ENCODE data around the gene SAP30L. TPM values are rescaled to one million over a fixed set of nuclear protein-coding genes. Genes with fewer than 3 reads are reported as not detected.
A peak's percentile ranks its signal among the peaks of the same experiment; 100 is the strongest.

The SAP30L gene, protein sequence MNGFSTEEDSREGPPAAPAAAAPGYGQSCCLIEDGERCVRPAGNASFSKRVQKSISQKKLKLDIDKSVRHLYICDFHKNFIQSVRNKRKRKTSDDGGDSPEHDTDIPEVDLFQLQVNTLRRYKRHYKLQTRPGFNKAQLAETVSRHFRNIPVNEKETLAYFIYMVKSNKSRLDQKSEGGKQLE
- total RNA-seq (10 to 100 TPM; 35.1 to 37.9 TPM), polyA plus RNA-seq (37.9 TPM)

DNA sequence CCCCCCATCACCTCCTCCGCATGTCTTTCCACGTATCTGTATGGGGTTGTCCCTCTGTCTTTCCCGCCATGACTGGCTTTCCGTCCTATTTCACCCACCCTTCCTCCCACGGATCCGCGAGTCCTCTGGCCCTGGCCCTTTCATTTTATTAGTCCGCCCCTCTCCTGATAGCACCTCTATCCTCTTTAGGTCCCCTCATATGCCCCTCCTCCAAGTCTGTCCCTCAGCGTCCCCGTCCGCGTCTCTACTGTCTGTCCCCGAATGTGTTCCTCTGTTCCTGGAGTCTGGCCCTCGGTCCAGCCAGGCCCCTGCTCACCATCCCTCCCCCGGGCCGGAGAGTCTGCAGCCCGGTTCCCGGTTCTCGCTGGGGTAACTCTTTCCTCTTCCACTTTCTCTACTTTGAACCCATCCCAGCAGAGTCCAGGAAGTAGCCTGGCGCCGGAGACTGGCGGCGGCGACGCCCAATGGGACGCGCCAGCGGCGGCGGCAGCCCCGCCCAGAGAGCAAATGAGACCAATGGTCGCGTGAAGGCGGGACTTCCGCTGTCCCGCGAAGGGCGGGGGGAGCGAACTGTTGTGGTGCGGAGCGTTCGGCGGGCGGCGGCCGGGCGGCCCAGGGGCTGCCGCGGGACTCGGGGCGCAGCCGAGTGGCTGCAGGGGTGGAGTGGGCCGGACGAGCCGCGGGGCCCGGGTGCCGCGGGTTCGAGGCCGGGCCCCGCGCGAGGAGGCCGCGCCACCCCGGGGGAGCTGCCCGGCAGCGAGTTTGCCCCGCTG is at the start of gene SAP30L:
Gene SAP30L, plus strand, starts transcription at position 576 of the 773 bp plus-strand sequence. CDS start 608 bp downstream, outside the sequence.
- no peaks in the 10 kb centered on the region for H3K27me3 ChIP-seq (ENCODE audit: insufficient read depth, low read length, poor library complexity, severe bottlenecking)
- H3K9me3 Mint-ChIP-seq: no peaks in the 10 kb centered on the region
- H3K4me1 ChIP-seq (ENCODE audit: insufficient read depth, low read length): peaks cover 38% of the 10 kb centered on the region
- ChIA-PET POLR2A (interaction anchor here (1.4 kb wide), 1 partner anchor 255 kb away, joined by 3 read pairs; the partner anchor contains the start of gene GALNT10), CTCF (interaction anchor here (1.3 kb wide), 1 partner anchor 481 kb away, joined by 4 read pairs; no protein-coding TSS in a partner anchor)
- H3K4me3 ChIP-seq (ENCODE audit: low read length): peak within 1 kb of the TSS; percentile 98
- H3K27me3 Mint-ChIP-seq: no peaks in the 10 kb centered on the region
- peak within 1 kb of the TSS; percentile 97 to 99 (median 98) for H3K4me3 Mint-ChIP-seq
- H3K27ac Mint-ChIP-seq: peak within 1 kb of the TSS; percentile 85 to 99 (median 96)
- no peaks in the 10 kb centered on the region for H3K9me3 ChIP-seq (ENCODE audit: low read length)
- DNase-seq: peak; percentile 93 to 98 (median 95)
- peaks cover 10% of the 10 kb centered on the region for H3K36me3 ChIP-seq (ENCODE audit: insufficient read depth, low read length)
- peaks cover 9 to 44% (median 12%) of the 10 kb centered on the region in 3 donors for H3K36me3 Mint-ChIP-seq
- H3K4me1 Mint-ChIP-seq: peaks cover 58 to 79% (median 75%) of the 10 kb centered on the region in 3 donors
- H3K27ac ChIP-seq (ENCODE audit: low read depth, low read length): peak within 1 kb of the TSS; percentile 77

DNA sequence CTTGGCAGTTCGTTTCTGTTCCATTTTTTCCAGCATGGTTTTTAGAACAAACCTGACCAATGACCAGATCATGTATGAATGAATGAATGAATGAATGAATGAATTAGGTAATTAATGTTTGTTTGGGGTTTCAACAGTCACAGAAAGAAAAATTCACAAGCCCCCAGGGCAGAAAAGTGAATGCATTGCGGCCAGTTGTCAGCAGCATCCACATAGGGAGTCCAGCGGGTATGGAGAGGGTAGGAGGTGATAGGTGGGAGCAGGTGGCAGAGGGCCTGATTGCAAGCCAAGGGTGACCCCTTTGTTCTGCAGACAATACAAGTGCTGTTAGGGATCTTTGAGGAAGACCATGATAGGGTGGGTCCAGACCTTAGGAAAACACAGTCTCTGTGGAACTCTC is 49.7 kb upstream of the SAP30L start:
- CTCF ChIA-PET: interaction anchor here (3.7 kb wide), 1 partner anchor 9 kb away, joined by 17 read pairs; no protein-coding TSS in a partner anchor
- Mint-ChIP-seq H3K4me1 (peaks cover 7 to 15% (median 7%) of the 10 kb centered on the region in 3 donors), H3K27ac (peak overlapping the region in 1 of 8 donors; percentile 44)

DNA sequence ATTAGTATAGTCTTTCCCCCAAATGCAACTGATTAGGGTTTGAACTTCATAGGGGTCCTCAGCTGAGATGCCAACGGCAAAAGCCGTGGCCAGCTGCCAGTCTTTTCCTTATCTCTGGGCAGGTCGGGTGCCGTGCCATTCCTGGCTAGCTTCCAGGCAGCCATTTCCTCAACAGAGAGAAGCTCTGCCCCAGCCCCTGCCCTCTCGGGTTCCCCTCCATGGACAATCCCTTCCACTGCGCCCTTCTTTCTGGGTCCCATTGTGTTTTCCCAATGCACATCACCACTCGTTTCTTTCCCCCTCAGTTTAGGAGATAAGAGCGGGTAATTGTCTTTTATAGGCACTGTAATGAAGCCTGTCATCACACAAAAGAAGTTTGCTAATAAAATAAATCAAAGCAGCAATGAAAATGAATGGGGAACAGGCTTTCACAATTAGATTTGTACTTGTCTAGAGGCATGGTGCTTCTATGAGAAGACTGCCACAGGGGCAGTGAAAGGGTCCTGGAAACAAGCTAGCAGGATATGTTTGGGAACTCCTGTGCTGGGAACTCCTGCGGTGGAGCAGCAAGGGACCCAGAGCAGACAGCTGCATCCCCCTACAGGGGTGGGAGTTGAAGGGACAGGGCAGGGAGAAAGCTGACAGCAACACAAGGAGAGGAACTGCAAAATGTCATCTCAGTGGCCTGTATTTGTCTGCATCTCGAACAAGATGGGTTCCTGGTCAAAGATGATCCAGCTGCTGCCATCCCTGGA is 48.0 kb upstream of the SAP30L start:
- Mint-ChIP-seq H3K4me1 (peaks cover 7 to 15% (median 7%) of the 10 kb centered on the region in 3 donors), H3K4me3 (no peak overlapping the region), H3K36me3 (peaks cover 0 to 34% (median 5%) of the 10 kb centered on the region in 3 donors), H3K27ac (peak overlapping the region in 3 of 8 donors; percentile 18 to 83 (median 79)), H3K9me3 (no peaks in the 10 kb centered on the region), H3K27me3 (no peaks in the 10 kb centered on the region)
- DNase-seq: no peak
- no peak overlapping the region for H3K27ac ChIP-seq (ENCODE audit: low read depth, low read length)
- ChIA-PET CTCF (interaction anchor here (1.0 kb wide), 1 partner anchor 11 kb away, joined by 3 read pairs; no protein-coding TSS in a partner anchor), POLR2A (no interaction called here)
- H3K4me1 ChIP-seq (ENCODE audit: insufficient read depth, low read length): no peaks in the 10 kb centered on the region
- H3K9me3 ChIP-seq (ENCODE audit: low read length): no peaks in the 10 kb centered on the region
- no peaks in the 10 kb centered on the region for H3K27me3 ChIP-seq (ENCODE audit: insufficient read depth, low read length, poor library complexity, severe bottlenecking)
- H3K36me3 ChIP-seq (ENCODE audit: insufficient read depth, low read length): no peaks in the 10 kb centered on the region
- H3K4me3 ChIP-seq (ENCODE audit: low read length): no peak overlapping the region

More for the DNA sequence above, 49.7 kb upstream of the SAP30L start:
- Mint-ChIP-seq H3K27me3 (peaks cover 0 to 1% of the 10 kb centered on the region in 2 donors), H3K4me3 (no peak overlapping the region), H3K36me3 (peaks cover 0 to 46% (median 9%) of the 10 kb centered on the region in 3 donors), H3K9me3 (no peaks in the 10 kb centered on the region)
- POLR2A ChIA-PET: no interaction called here
- H3K4me1 ChIP-seq (ENCODE audit: insufficient read depth, low read length): no peaks in the 10 kb centered on the region
- no peak for DNase-seq
- no peaks in the 10 kb centered on the region for H3K9me3 ChIP-seq (ENCODE audit: low read length)
- no peak overlapping the region for H3K4me3 ChIP-seq (ENCODE audit: low read length)
- no peak overlapping the region for H3K27ac ChIP-seq (ENCODE audit: low read depth, low read length)
- H3K27me3 ChIP-seq (ENCODE audit: insufficient read depth, low read length, poor library complexity, severe bottlenecking): no peaks in the 10 kb centered on the region
- H3K36me3 ChIP-seq (ENCODE audit: insufficient read depth, low read length): no peaks in the 10 kb centered on the region

DNA sequence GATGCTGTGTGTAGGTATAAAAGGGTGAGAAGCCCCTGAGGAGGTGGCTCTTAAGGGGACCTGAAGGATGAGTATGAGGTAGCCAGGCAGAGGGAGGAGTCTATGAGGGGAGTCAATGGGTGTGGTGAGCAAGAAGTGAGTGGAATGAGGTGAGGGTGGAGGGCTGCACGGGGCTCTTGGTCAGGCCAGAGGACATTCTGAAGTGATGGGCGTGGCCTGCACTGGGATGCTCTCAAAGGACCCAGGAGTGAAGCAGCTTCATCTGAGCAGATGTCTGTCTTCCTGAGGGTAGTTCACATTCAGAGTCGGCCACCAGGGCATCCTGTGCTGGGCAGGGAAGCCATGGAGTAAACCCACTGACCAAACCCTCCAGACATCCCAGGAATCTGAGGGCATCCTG is 45.1 kb upstream of the SAP30L start:
- H3K36me3 Mint-ChIP-seq: peaks cover 0 to 19% (median 2%) of the 10 kb centered on the region in 3 donors
- no peaks in the 10 kb centered on the region for H3K27me3 Mint-ChIP-seq
- no peaks in the 10 kb centered on the region for H3K36me3 ChIP-seq (ENCODE audit: insufficient read depth, low read length)
- no peaks in the 10 kb centered on the region for H3K9me3 Mint-ChIP-seq
- peaks cover 10 to 20% (median 15%) of the 10 kb centered on the region in 3 donors for H3K4me1 Mint-ChIP-seq
- H3K27ac ChIP-seq (ENCODE audit: low read depth, low read length): no peak overlapping the region
- no peaks in the 10 kb centered on the region for H3K27me3 ChIP-seq (ENCODE audit: insufficient read depth, low read length, poor library complexity, severe bottlenecking)
- no peaks in the 10 kb centered on the region for H3K9me3 ChIP-seq (ENCODE audit: low read length)
- H3K4me3 Mint-ChIP-seq: peak overlapping the region in 1 of 7 donors; percentile 14
- no peak for DNase-seq
- no peak overlapping the region for H3K4me3 ChIP-seq (ENCODE audit: low read length)
- H3K4me1 ChIP-seq (ENCODE audit: insufficient read depth, low read length): peaks cover 8% of the 10 kb centered on the region
- peak overlapping the region in 5 of 8 donors; percentile 39 to 64 (median 52) for H3K27ac Mint-ChIP-seq
- CTCF ChIA-PET: interaction anchor here (8.9 kb wide), 1 partner anchor 328 kb away, joined by 82 read pairs; no protein-coding TSS in a partner anchor
- POLR2A ChIA-PET: no interaction called here

DNA sequence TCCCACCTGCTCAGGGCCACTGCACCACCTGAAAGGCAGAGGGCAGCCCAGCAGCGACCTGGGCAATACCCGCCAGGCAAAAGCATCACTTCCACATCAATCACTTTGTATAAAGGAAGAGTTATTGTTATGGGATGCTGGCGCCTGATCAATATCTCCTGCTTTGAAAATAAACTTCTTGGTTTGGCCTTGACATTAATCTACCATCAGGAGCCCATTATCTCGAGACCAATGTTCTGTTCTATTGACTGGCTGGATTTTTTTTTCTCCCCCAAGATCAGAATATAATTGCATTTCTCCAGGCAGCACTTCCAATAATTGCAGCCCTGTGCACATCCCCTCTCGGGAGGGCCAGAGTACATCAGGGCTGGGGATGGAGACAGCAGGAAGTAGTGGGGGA is 44.4 kb upstream of the SAP30L start:
- no peak for DNase-seq
- H3K27ac ChIP-seq (ENCODE audit: low read depth, low read length): no peak overlapping the region
- H3K4me3 ChIP-seq (ENCODE audit: low read length): no peak overlapping the region
- H3K9me3 ChIP-seq (ENCODE audit: low read length): no peaks in the 10 kb centered on the region
- peaks cover 8% of the 10 kb centered on the region for H3K4me1 ChIP-seq (ENCODE audit: insufficient read depth, low read length)
- peaks cover 0 to 17% (median 2%) of the 10 kb centered on the region in 3 donors for H3K36me3 Mint-ChIP-seq
- H3K4me1 Mint-ChIP-seq: peaks cover 10 to 19% (median 16%) of the 10 kb centered on the region in 3 donors
- H3K4me3 Mint-ChIP-seq: peak overlapping the region in 1 of 7 donors; percentile 67
- no peaks in the 10 kb centered on the region for H3K27me3 ChIP-seq (ENCODE audit: insufficient read depth, low read length, poor library complexity, severe bottlenecking)
- no peaks in the 10 kb centered on the region for H3K9me3 Mint-ChIP-seq
- POLR2A ChIA-PET: no interaction called here
- CTCF ChIA-PET: interaction anchor here (8.9 kb wide), 1 partner anchor 329 kb away, joined by 82 read pairs; no protein-coding TSS in a partner anchor
- peak overlapping the region in 4 of 8 donors; percentile 12 to 58 (median 33) for H3K27ac Mint-ChIP-seq
- no peaks in the 10 kb centered on the region for H3K27me3 Mint-ChIP-seq
- no peaks in the 10 kb centered on the region for H3K36me3 ChIP-seq (ENCODE audit: insufficient read depth, low read length)

DNA sequence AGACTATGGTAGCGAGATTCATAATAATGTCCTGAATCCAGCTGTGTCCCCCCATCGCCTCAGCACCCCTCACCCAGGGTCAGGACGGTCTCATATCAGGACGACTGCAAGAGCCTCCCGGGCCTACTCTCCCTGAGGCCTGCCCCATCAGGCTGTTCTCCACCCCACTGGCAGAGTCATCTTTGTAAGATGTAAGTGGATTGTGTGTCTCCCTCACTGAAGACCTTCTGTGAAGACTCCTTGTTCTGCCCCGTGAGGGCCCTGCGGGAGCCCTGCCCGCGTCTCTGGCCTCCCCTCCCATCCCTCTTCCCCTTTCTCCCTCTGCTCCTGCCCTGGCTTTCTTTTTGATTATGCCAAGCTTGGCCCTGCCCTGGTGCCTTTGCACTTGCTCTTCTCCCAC is 43.9 kb upstream of the SAP30L start:
- H3K27me3 Mint-ChIP-seq: no peaks in the 10 kb centered on the region
- H3K4me1 Mint-ChIP-seq: peaks cover 10 to 19% (median 16%) of the 10 kb centered on the region in 3 donors
- no peak for DNase-seq
- Histone ChIP-seq H3K4me1 (ENCODE audit: insufficient read depth, low read length) (peaks cover 8% of the 10 kb centered on the region), H3K36me3 (ENCODE audit: insufficient read depth, low read length) (no peaks in the 10 kb centered on the region), H3K9me3 (ENCODE audit: low read length) (no peaks in the 10 kb centered on the region), H3K27me3 (ENCODE audit: insufficient read depth, low read length, poor library complexity, severe bottlenecking) (no peaks in the 10 kb centered on the region), H3K4me3 (ENCODE audit: low read length) (no peak overlapping the region), H3K27ac (ENCODE audit: low read depth, low read length) (no peak overlapping the region)
- peak overlapping the region in 1 of 7 donors; percentile 76 for H3K4me3 Mint-ChIP-seq
- ChIA-PET CTCF (interaction anchor here (8.9 kb wide), 1 partner anchor 329 kb away, joined by 82 read pairs; no protein-coding TSS in a partner anchor), POLR2A (no interaction called here)
- peaks cover 0 to 14% (median 3%) of the 10 kb centered on the region in 3 donors for H3K36me3 Mint-ChIP-seq
- no peaks in the 10 kb centered on the region for H3K9me3 Mint-ChIP-seq
- peak overlapping the region in 3 of 8 donors; percentile 28 to 77 (median 38) for H3K27ac Mint-ChIP-seq

DNA sequence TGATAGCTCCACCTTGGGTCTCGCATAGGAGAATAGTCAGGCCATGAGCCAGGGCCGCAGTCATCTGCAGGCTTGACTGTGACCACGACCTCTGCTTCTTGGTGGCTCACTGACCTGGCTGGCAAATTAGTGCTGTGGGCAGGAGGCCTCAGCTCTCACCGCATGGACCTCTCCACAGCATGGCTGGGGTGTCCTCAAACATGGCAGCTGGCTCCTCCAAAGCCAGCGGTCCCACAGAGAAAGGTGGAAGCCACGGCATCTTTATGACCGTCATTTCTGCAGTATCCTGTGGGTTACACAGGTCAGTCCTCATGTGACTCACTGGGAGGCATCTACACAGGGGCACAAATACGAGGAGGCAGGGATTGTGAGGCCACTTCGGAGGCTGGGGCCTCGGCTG is 43.2 kb upstream of the SAP30L start:
- no peak overlapping the region for H3K4me3 ChIP-seq (ENCODE audit: low read length)
- peaks cover 10 to 19% (median 16%) of the 10 kb centered on the region in 3 donors for H3K4me1 Mint-ChIP-seq
- H3K4me3 Mint-ChIP-seq: no peak overlapping the region
- peak overlapping the region in 4 of 8 donors; percentile 28 to 77 (median 62) for H3K27ac Mint-ChIP-seq
- no peaks in the 10 kb centered on the region for H3K9me3 ChIP-seq (ENCODE audit: low read length)
- ChIA-PET CTCF (interaction anchor here (8.9 kb wide), 1 partner anchor 330 kb away, joined by 82 read pairs; no protein-coding TSS in a partner anchor), POLR2A (no interaction called here)
- no peaks in the 10 kb centered on the region for H3K9me3 Mint-ChIP-seq
- H3K36me3 Mint-ChIP-seq: peaks cover 0 to 15% (median 4%) of the 10 kb centered on the region in 3 donors
- H3K36me3 ChIP-seq (ENCODE audit: insufficient read depth, low read length): no peaks in the 10 kb centered on the region
- DNase-seq: no peak
- peaks cover 8% of the 10 kb centered on the region for H3K4me1 ChIP-seq (ENCODE audit: insufficient read depth, low read length)
- H3K27me3 ChIP-seq (ENCODE audit: insufficient read depth, low read length, poor library complexity, severe bottlenecking): no peaks in the 10 kb centered on the region
- no peaks in the 10 kb centered on the region for H3K27me3 Mint-ChIP-seq
- no peak overlapping the region for H3K27ac ChIP-seq (ENCODE audit: low read depth, low read length)

Measured in CD8-positive, alpha-beta memory T cell (primary cell).